ENCODE data around the gene LRRN2. TPM values are rescaled to one million over a fixed set of nuclear protein-coding genes. Genes with fewer than 3 reads are reported as not detected.

LRRN2 gene
- total and polyA plus RNA-seq, 4 donors, result 0.97 to 4.4 (median 1.2) TPM

GRCh38 chr1:204669579-204669978 lies 16.0 kb downstream of the LRRN2 start:
- TF ChIP-seq, protein P1, sequence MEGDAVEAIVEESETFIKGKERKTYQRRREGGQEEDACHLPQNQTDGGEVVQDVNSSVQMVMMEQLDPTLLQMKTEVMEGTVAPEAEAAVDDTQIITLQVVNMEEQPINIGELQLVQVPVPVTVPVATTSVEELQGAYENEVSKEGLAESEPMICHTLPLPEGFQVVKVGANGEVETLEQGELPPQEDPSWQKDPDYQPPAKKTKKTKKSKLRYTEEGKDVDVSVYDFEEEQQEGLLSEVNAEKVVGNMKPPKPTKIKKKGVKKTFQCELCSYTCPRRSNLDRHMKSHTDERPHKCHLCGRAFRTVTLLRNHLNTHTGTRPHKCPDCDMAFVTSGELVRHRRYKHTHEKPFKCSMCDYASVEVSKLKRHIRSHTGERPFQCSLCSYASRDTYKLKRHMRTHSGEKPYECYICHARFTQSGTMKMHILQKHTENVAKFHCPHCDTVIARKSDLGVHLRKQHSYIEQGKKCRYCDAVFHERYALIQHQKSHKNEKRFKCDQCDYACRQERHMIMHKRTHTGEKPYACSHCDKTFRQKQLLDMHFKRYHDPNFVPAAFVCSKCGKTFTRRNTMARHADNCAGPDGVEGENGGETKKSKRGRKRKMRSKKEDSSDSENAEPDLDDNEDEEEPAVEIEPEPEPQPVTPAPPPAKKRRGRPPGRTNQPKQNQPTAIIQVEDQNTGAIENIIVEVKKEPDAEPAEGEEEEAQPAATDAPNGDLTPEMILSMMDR (IDR thresholded peaks at IDR 0.05; ENCODE audit: control extremely low read depth, extremely low read depth), result no peak
- Histone ChIP-seq H3K27me3 (ENCODE audit: control insufficient read depth in 3 of 3, insufficient read depth in 3 of 3, low read length in 2 of 3) (peaks cover 0 to 8% (median 0%) of the 10 kb centered on the region in 3 donors), H3K36me3 (ENCODE audit: control insufficient read depth in 4 of 4, insufficient read depth in 4 of 4, low read length in 4 of 4) (no peaks in the 10 kb centered on the region), H3K9me3 (ENCODE audit: control insufficient read depth in 4 of 4, insufficient read depth in 3 of 4, low read length in 3 of 4) (no peaks in the 10 kb centered on the region), H3K4me3 (no peak overlapping the region), H3K4me1 (ENCODE audit: control insufficient read depth in 5 of 5, insufficient read depth in 5 of 5, low read length in 5 of 5) (peaks cover 0 to 2% (median 0%) of the 10 kb centered on the region in 5 donors), H3K27ac (ENCODE audit: low read depth in 1 of 2, low read length in 1 of 2) (no peak overlapping the region), H3K9ac (ENCODE audit: insufficient read depth in 1 of 2, low read length in 2 of 2) (no peak overlapping the region)
- WGBS, 2 donors, result 0% methylated on average over 1 of the region's 1 CpG
- no peak for ATAC-seq (ENCODE audit: insufficient read depth, low FRiP score)
- DNase-seq, result no peak

DNA sequence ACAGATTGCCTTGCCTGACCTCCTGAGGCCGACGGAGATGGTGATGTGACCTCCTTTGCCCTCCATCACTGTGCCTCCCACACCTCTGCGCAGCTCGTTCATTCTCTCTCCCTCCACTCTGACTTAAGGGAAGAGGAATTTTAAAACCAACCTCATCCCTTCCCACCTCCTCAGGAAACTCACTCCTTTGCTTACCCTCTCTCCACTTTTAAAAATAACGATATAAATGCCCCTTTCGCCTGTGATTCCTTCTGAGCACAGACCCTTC lies 21.2 kb downstream of the LRRN2 start:
- TF ChIP-seq, protein P1 (IDR thresholded peaks at IDR 0.05; ENCODE audit: control extremely low read depth, extremely low read depth), result no peak
- Histone ChIP-seq H3K36me3 (ENCODE audit: control insufficient read depth in 4 of 4, insufficient read depth in 4 of 4, low read length in 4 of 4) (no peaks in the 10 kb centered on the region), H3K27ac (ENCODE audit: low read depth in 1 of 2, low read length in 1 of 2) (no peak overlapping the region), H3K9ac (ENCODE audit: insufficient read depth in 1 of 2, low read length in 2 of 2) (no peak overlapping the region), H3K4me1 (ENCODE audit: control insufficient read depth in 5 of 5, insufficient read depth in 5 of 5, low read length in 5 of 5) (peaks cover 0 to 3% (median 0%) of the 10 kb centered on the region in 5 donors), H3K27me3 (ENCODE audit: control insufficient read depth in 3 of 3, insufficient read depth in 3 of 3, low read length in 2 of 3) (peaks cover 0 to 4% (median 0%) of the 10 kb centered on the region in 3 donors), H3K9me3 (ENCODE audit: control insufficient read depth in 4 of 4, insufficient read depth in 3 of 4, low read length in 3 of 4) (no peaks in the 10 kb centered on the region), H3K4me3 (no peak overlapping the region)
- 74 to 81% methylated on average over 6 of the region's 6 CpGs for WGBS, 2 donors
- no peak for DNase-seq
- ATAC-seq (ENCODE audit: insufficient read depth, low FRiP score), result no peak

GRCh38 chr1:204663644-204664383 lies 21.7 kb downstream of the LRRN2 start:
- 69 to 85% methylated on average over 14 to 15 of the region's 15 CpGs for WGBS, 2 donors
- no peaks in the 10 kb centered on the region for H3K9me3 ChIP-seq (ENCODE audit: control insufficient read depth in 4 of 4, insufficient read depth in 3 of 4, low read length in 3 of 4)
- DNase-seq (no peak), ATAC-seq (ENCODE audit: insufficient read depth, low FRiP score) (no peak)
- H3K36me3 ChIP-seq (ENCODE audit: control insufficient read depth in 4 of 4, insufficient read depth in 4 of 4, low read length in 4 of 4), result no peaks in the 10 kb centered on the region
- H3K4me3 ChIP-seq, result peak overlapping the region; percentile 10
- H3K9ac ChIP-seq (ENCODE audit: insufficient read depth in 1 of 2, low read length in 2 of 2), result no peak overlapping the region
- H3K27ac ChIP-seq (ENCODE audit: low read depth in 1 of 2, low read length in 1 of 2), result no peak overlapping the region
- TF ChIP-seq, protein P1 (IDR thresholded peaks at IDR 0.05; ENCODE audit: control extremely low read depth, extremely low read depth), result no peak
- H3K27me3 ChIP-seq (ENCODE audit: control insufficient read depth in 3 of 3, insufficient read depth in 3 of 3, low read length in 2 of 3), result peaks cover 0 to 4% (median 0%) of the 10 kb centered on the region in 3 donors
- H3K4me1 ChIP-seq (ENCODE audit: control insufficient read depth in 5 of 5, insufficient read depth in 5 of 5, low read length in 5 of 5), result peaks cover 0 to 3% (median 0%) of the 10 kb centered on the region in 5 donors

DNA sequence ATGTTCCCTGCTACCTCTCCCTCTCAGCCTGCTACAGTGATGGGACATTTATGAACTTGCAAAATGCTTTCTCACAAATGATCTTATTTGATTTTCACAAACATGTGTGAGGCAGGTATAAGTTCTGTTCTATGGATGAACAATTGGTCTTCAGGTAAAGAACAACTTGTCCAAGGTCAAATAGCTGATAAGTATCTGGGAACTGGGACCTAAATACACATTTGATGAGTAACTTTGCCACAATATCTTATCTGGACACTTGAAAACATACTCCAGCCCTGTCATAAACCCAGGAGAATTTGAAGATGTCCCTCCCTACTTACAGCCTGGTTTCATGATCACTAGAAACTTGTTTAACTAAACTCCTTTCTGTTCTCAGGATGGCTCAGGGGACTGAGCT lies 23.0 kb downstream of the LRRN2 start:
- H3K27me3 ChIP-seq (ENCODE audit: control insufficient read depth in 3 of 3, insufficient read depth in 3 of 3, low read length in 2 of 3), result peaks cover 0 to 4% (median 0%) of the 10 kb centered on the region in 3 donors
- H3K36me3 ChIP-seq (ENCODE audit: control insufficient read depth in 4 of 4, insufficient read depth in 4 of 4, low read length in 4 of 4), result no peaks in the 10 kb centered on the region
- no peaks in the 10 kb centered on the region for H3K9me3 ChIP-seq (ENCODE audit: control insufficient read depth in 4 of 4, insufficient read depth in 3 of 4, low read length in 3 of 4)
- DNase-seq (no peak), ATAC-seq (ENCODE audit: insufficient read depth, low FRiP score) (no peak)
- H3K27ac ChIP-seq (ENCODE audit: low read depth in 1 of 2, low read length in 1 of 2), result no peak overlapping the region
- H3K9ac ChIP-seq (ENCODE audit: insufficient read depth in 1 of 2, low read length in 2 of 2), result no peak overlapping the region
- peaks cover 0 to 1% (median 0%) of the 10 kb centered on the region in 5 donors for H3K4me1 ChIP-seq (ENCODE audit: control insufficient read depth in 5 of 5, insufficient read depth in 5 of 5, low read length in 5 of 5)
- H3K4me3 ChIP-seq, result no peak overlapping the region
- TF ChIP-seq, protein P1 (IDR thresholded peaks at IDR 0.05; ENCODE audit: control extremely low read depth, extremely low read depth), result no peak
